Karpas-422 (cell line): ENCODE measurements around the gene COQ10B. TPM values are rescaled to one million over a fixed set of nuclear protein-coding genes. Genes with fewer than 3 reads are reported as not detected.
"Not testable (repeated sequence)": the region's sequence is repeated elsewhere in the genome, so short reads cannot be mapped to it uniquely, and the experiment has no call there.

Experiments used
- DNase-seq: peaks from one replicate; pipeline ENCODE4 v3.0.0-alpha.2; 2015
- H2AFZ ChIP-seq: fragments of 200-600 bp; sonication (generic); 2 replicates; pipeline ENCODE4 v1.6.1; 2014; ENCODE audit warnings: antibody characterized with exemption, low read length, mixed read lengths
- H3K27ac ChIP-seq: fragments of 200-600 bp; sonication (generic); 2 replicates; pipeline ENCODE4 v1.5.1; 2014; ENCODE audit warnings: mild to moderate bottlenecking, low read length, moderate library complexity
- H3K27me3 ChIP-seq: fragments of 200-600 bp; sonication (generic); 2 replicates; pipeline ENCODE4 v1.6.1; 2014; ENCODE audit warnings: low read length, mixed read lengths
- H3K36me3 ChIP-seq: fragments of 200-600 bp; sonication (generic); 2 replicates; pipeline ENCODE4 v1.6.1; 2014; ENCODE audit warnings: low read length, mixed read lengths; ENCODE audit not compliant: insufficient read depth
- H3K4me1 ChIP-seq: fragments of 200-600 bp; sonication (generic); 2 replicates; pipeline ENCODE4 v1.6.1; 2014; ENCODE audit warnings: mild to moderate bottlenecking, low read length, mixed read lengths
- H3K4me2 ChIP-seq: fragments of 200-600 bp; sonication (generic); 2 replicates; pipeline ENCODE4 v1.6.1; 2014; ENCODE audit warnings: low read length, low read depth, mild to moderate bottlenecking; ENCODE audit not compliant: poor library complexity, severe bottlenecking
- H3K4me3 ChIP-seq: fragments of 200-600 bp; sonication (generic); 2 replicates; pipeline ENCODE4 v1.5.1; 2014; ENCODE audit warnings: mild to moderate bottlenecking, antibody characterized with exemption, low read length, mixed read lengths
- H3K79me2 ChIP-seq: fragments of 200-600 bp; sonication (generic); 2 replicates; pipeline ENCODE4 v1.6.1; 2014; ENCODE audit warnings: mild to moderate bottlenecking, low read length, mixed read lengths
- H3K9ac ChIP-seq: fragments of 200-600 bp; sonication (generic); 2 replicates; pipeline ENCODE4 v1.6.0; 2014; ENCODE audit warnings: low read length
- H3K9me2 ChIP-seq: fragments of 200-600 bp; sonication (generic), shearing (Covaris generic); replicated peaks from 2 replicates; pipeline ENCODE4 v1.6.0; 2014; ENCODE audit warnings: mild to moderate bottlenecking, low read length, moderate library complexity; ENCODE audit not compliant: insufficient read depth
- H3K9me3 ChIP-seq: fragments of 300-700, 200-600 bp; sonication (generic); 2 replicates; pipeline ENCODE4 v1.6.1; 2014; ENCODE audit warnings: low read length, mixed read lengths
- H4K20me1 ChIP-seq: fragments of 200-600 bp; sonication (generic); 2 replicates; pipeline ENCODE4 v1.6.1; 2014; ENCODE audit warnings: mild to moderate bottlenecking, antibody characterized with exemption, low read length, low read depth; ENCODE audit not compliant: insufficient read depth
- total RNA-seq: library from RNA; depleted of rRNA; stranded (reverse); fragments of >200 nt; shearing (Covaris generic); gene quantifications from 2 replicates; pipeline ENCODE4 v1.2.3, GENCODE V29; 2014; ENCODE audit warnings: low replicate concordance

COQ10B gene
- total RNA-seq, 1 experiment from 2014 or later: 23.5 TPM

- H3K4me2 ChIP-seq, H3K27ac ChIP-seq, H3K27me3 ChIP-seq, H3K79me2 ChIP-seq, H3K4me1 ChIP-seq, DNase-seq, H3K9me3 ChIP-seq, H3K4me3 ChIP-seq, H2AFZ ChIP-seq, H3K9ac ChIP-seq, H4K20me1 ChIP-seq, H3K9me2 ChIP-seq: not testable (repeated sequence)
- peaks cover 32% of the 10 kb centered on the region for H3K36me3 ChIP-seq
Observed at GRCh38 chr2:197484248-197484647, 30.9 kb downstream of the COQ10B start.

GRCh38 chr2:197486175-197486574 is 32.8 kb downstream of the COQ10B start:
- Histone ChIP-seq H3K9me3 (no peaks in the 10 kb centered on the region), H3K27me3 (no peaks in the 10 kb centered on the region), H3K9me2 (no peaks in the 10 kb centered on the region), H3K36me3 (peaks cover 50% of the 10 kb centered on the region), H3K79me2 (no peaks in the 10 kb centered on the region), H3K4me2 (no peak overlapping the region), H3K9ac (no peak overlapping the region), H2AFZ (no peak overlapping the region), H3K4me3 (no peak overlapping the region), H3K4me1 (no peaks in the 10 kb centered on the region), H4K20me1 (0 out of 2 replicates have a peak, but pooled peaks cover 3% of the 10 kb centered on the region), H3K27ac (no peak overlapping the region)
- DNase-seq: no peak

GRCh38 chr2:197487385-197487784 is 34.0 kb downstream of the COQ10B start:
- Histone ChIP-seq H3K4me3 (no peak overlapping the region), H3K79me2 (no peaks in the 10 kb centered on the region), H3K9me3 (no peaks in the 10 kb centered on the region), H3K9ac (no peak overlapping the region), H2AFZ (no peak overlapping the region), H3K27me3 (no peaks in the 10 kb centered on the region), H3K27ac (no peak overlapping the region), H3K4me2 (no peak overlapping the region), H3K36me3 (peaks cover 61% of the 10 kb centered on the region), H4K20me1 (peaks cover 3% of the 10 kb centered on the region; the same call in 1 of the 2 replicates), H3K4me1 (no peaks in the 10 kb centered on the region), H3K9me2 (no peaks in the 10 kb centered on the region)
- DNase-seq: no peak

GRCh38 chr2:197495433-197496134 is 42.2 kb downstream of the COQ10B start:
- Histone ChIP-seq H3K36me3 (peaks cover 79% of the 10 kb centered on the region), H3K9me2 (no peaks in the 10 kb centered on the region), H2AFZ (no peak overlapping the region), H3K27me3 (no peaks in the 10 kb centered on the region), H3K4me2 (peak overlapping the region; percentile 81), H3K9ac (no peak overlapping the region), H3K4me3 (no peak overlapping the region), H3K79me2 (peaks cover 64% of the 10 kb centered on the region), H3K27ac (no peak overlapping the region), H4K20me1 (peaks cover 31% of the 10 kb centered on the region), H3K9me3 (no peaks in the 10 kb centered on the region), H3K4me1 (peaks cover 29% of the 10 kb centered on the region)
- DNase-seq: no peak

GRCh38 chr2:197496695-197497094 is 43.3 kb downstream of the COQ10B start:
- Histone ChIP-seq H3K4me2 (peak overlapping the region; percentile 81), H4K20me1 (peaks cover 31% of the 10 kb centered on the region), H3K9me2 (no peaks in the 10 kb centered on the region)

GRCh38 chr2:197497326-197497725 is 44.0 kb downstream of the COQ10B start:
- H3K27me3 ChIP-seq: no peaks in the 10 kb centered on the region
- no peak for DNase-seq
- peak overlapping the region; percentile 85 for H3K27ac ChIP-seq
- H4K20me1 ChIP-seq: peaks cover 31% of the 10 kb centered on the region
- peaks cover 77% of the 10 kb centered on the region for H3K36me3 ChIP-seq
- H3K4me1 ChIP-seq: peaks cover 43% of the 10 kb centered on the region
- peak overlapping the region; percentile 97 for H3K4me3 ChIP-seq
- H3K9ac ChIP-seq: peak overlapping the region; percentile 97; the same call in 1 of the 2 replicates
- H3K9me3 ChIP-seq: no peaks in the 10 kb centered on the region
- no peak overlapping the region for H2AFZ ChIP-seq
- peaks cover 81% of the 10 kb centered on the region for H3K79me2 ChIP-seq
- H3K4me2 ChIP-seq: peak overlapping the region; percentile 81
- H3K9me2 ChIP-seq: no peaks in the 10 kb centered on the region

More at GRCh38 chr2:197496695-197497094, 43.3 kb downstream of the COQ10B start:
- Histone ChIP-seq H3K27me3 (no peaks in the 10 kb centered on the region), H3K9ac (no peak overlapping the region), H3K27ac (no peak overlapping the region), H3K79me2 (peaks cover 75% of the 10 kb centered on the region), H2AFZ (no peak overlapping the region), H3K9me3 (no peaks in the 10 kb centered on the region), H3K4me3 (peak overlapping the region; percentile 97; the same call in 1 of the 2 replicates), H3K36me3 (peaks cover 77% of the 10 kb centered on the region), H3K4me1 (peaks cover 36% of the 10 kb centered on the region)
- DNase-seq: no peak

GRCh38 chr2:197498235-197498936 is 45.0 kb downstream of the COQ10B start:
- peak overlapping the region; percentile 97 for H3K4me3 ChIP-seq
- peaks cover 31% of the 10 kb centered on the region for H4K20me1 ChIP-seq
- no peak for DNase-seq
- no peaks in the 10 kb centered on the region for H3K27me3 ChIP-seq
- no peak overlapping the region for H2AFZ ChIP-seq
- peak overlapping the region; percentile 81 for H3K4me2 ChIP-seq
- H3K9me2 ChIP-seq: no peaks in the 10 kb centered on the region
- peaks cover 80% of the 10 kb centered on the region for H3K36me3 ChIP-seq
- H3K27ac ChIP-seq: peak overlapping the region; percentile 85
- H3K9ac ChIP-seq: peak overlapping the region; percentile 97
- H3K9me3 ChIP-seq: no peaks in the 10 kb centered on the region
- peaks cover 44% of the 10 kb centered on the region for H3K4me1 ChIP-seq
- peaks cover 83% of the 10 kb centered on the region for H3K79me2 ChIP-seq

- Histone ChIP-seq H3K27ac (peak overlapping the region; percentile 85), H3K9ac (peak overlapping the region; percentile 97), H3K4me2 (peak overlapping the region; percentile 81), H3K36me3 (peaks cover 81% of the 10 kb centered on the region), H4K20me1 (peaks cover 31% of the 10 kb centered on the region), H3K27me3 (no peaks in the 10 kb centered on the region), H3K4me3 (peak overlapping the region; percentile 97), H3K9me3 (no peaks in the 10 kb centered on the region), H3K79me2 (peaks cover 83% of the 10 kb centered on the region), H3K9me2 (no peaks in the 10 kb centered on the region), H2AFZ (no peak overlapping the region), H3K4me1 (peaks cover 44% of the 10 kb centered on the region)
- peak; percentile 84 for DNase-seq
Observed at GRCh38 chr2:197498937-197499593, 45.7 kb downstream of the COQ10B start.
